ENCODE measurements around the gene ZDHHC19.
"Not testable (repeated sequence)": the region's sequence is repeated elsewhere in the genome, so short reads cannot be mapped to it uniquely, and the experiment has no call there.

Gene ZDHHC19

GRCh38 chr3:196180346-196180745 is 30.9 kb downstream of the ZDHHC19 start:
- in situ Hi-C loops (cut with MboI; ENCODE audit: low sequenced_read_pairs) = no loop called here

DNA sequence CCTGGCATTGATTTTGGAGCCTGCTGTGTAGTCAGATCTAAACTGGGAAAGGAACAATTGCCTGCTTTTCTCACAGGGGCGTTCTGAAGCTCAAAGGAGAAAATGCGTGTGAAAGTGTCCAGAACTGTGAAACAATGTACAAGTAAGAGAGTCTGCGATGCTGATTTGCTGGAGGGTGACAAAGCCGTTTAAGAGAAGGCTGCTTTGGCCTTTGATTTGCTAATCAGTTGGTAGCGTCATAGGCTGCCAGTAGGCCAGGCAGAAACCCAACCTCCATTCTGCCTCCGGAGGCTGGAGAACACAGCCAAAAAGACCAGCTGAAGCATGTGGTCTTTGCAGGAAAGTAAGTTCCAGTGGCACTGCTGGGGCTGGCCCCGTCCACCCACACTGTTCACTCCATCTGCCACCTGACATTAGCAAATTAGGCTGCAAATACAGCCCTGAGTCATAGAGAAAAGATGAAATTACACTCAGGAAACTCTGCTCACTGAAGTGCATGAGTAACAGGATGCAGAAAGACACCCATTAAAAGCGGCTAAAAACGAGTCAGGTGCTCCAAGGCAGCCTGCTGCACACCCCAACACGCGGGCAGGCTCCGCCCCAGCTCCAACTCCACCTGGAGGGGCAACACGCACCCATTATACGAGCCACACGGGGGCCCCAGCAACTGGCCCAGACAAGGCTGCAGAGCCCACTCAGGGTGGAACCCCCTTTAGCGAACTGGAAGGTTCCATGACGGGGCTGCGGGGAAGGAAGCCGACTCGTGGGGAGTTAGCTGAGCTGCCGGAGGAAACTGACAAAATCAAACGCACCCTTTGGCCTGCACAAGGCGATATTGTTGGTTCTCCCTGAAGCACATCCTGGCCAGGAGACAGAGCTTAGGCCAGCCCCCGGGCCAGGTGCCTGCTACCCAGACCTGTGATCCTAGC is 31.6 kb downstream of the ZDHHC19 start:
- in situ Hi-C loops (cut with MboI; ENCODE audit: low sequenced_read_pairs) = no loop called here

DNA sequence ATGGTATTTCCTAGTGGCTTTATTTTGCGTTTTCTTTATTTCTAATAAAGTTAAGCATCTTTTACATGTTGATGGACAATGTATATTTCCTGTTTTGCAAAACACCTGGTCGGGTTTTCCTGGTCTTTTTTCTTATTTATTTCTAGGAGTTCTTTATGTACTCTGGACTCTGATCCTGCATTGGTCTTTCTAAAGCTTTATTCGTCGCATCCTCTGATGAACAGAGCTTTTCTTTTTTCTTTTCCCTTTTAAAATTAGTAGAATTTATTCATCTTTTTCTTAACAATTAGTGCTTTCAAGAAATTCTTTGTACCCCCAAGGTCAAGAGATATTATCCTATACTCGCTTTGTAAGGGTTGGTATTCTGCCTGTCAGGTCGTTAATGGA is 32.2 kb downstream of the ZDHHC19 start:
- in situ Hi-C loops (cut with MboI; ENCODE audit: low sequenced_read_pairs) = no loop called here

DNA sequence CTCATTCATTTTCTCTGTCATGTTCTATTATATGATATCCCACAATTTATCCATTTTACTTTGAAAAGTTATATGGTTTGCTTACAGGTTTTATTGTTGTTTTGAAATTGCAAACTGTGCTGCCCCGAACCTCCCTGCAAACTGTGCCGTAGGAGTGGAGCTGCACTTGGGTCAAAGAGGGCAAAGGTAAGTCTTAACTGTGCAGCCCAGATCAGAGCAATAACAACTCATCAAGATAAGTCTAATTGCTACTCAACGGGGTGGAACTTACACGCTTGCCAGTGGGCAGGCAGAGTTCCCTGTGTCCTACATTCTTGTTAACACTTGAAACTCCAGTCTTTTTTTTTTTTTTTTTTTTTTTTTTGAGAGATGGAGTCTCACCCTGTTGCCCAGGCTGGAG is 33.2 kb downstream of the ZDHHC19 start:
- in situ Hi-C loops (cut with MboI; ENCODE audit: low sequenced_read_pairs) = no loop called here

- in situ Hi-C loops (cut with MboI; ENCODE audit: low sequenced_read_pairs) = no loop called here
These were observed 33.6 kb downstream of the ZDHHC19 start for GRCh38 chr3:196177567-196177966.

GRCh38 chr3:196175722-196176121 is 35.5 kb downstream of the ZDHHC19 start:
- in situ Hi-C loops (cut with MboI; ENCODE audit: low sequenced_read_pairs) = no loop called here

- in situ Hi-C loops (cut with MboI; ENCODE audit: low sequenced_read_pairs) = no loop called here
These were observed 36.0 kb downstream of the ZDHHC19 start for GRCh38 chr3:196175116-196175625.

DNA sequence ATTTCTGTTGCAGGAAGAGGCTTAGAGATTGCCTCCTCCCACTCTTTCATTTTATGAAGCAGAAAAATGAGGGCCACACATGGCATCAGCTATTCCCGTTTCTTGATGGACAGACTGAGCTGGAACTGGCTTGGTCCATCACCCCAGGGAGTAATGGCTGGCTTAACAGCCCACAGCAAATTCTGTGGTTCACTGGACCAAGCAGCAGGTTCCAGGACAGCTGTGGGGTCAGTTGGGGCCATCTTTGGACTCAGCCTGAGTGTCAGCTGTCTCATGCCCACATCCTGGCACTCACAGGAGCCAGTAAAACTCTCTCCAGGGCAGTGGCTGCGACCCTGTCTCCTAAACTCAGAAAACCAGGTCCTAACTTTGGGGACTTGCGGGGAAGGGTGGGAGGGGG is 36.5 kb downstream of the ZDHHC19 start:
- in situ Hi-C loops (cut with MboI; ENCODE audit: low sequenced_read_pairs) = no loop called here

- in situ Hi-C loops (cut with MboI; ENCODE audit: low sequenced_read_pairs) = not testable (repeated sequence)
These were observed 40.9 kb downstream of the ZDHHC19 start for GRCh38 chr3:196170296-196170695.

GRCh38 chr3:196169836-196170240 is 41.4 kb downstream of the ZDHHC19 start:
- in situ Hi-C loops (cut with MboI; ENCODE audit: low sequenced_read_pairs) = no loop called here

GRCh38 chr3:196168808-196169391 is 42.3 kb downstream of the ZDHHC19 start:
- in situ Hi-C loops (cut with MboI; ENCODE audit: low sequenced_read_pairs) = no loop called here

GRCh38 chr3:196166741-196167140 is 44.5 kb downstream of the ZDHHC19 start:
- in situ Hi-C loops (cut with MboI; ENCODE audit: low sequenced_read_pairs) = no loop called here

DNA sequence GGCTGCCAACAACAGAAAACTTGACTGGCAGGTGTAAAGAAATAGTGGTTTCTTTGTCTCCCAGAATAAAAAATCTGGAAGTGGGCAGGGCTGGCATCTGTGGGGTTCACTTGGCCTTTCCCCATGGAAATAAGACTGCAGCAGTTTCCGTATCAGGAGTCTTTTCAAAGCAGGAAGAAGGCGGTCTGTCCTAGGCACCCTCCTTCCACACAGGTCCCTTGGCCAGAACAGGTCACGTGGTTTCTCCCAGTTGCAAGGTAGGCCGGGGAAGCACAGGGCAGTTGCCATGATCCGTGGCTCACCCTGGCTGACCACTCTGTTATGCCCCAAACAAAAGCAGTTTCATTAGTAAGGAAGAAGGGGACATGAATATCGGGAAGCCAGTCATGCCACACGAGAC is 45.4 kb downstream of the ZDHHC19 start:
- in situ Hi-C loops (cut with MboI; ENCODE audit: low sequenced_read_pairs) = no loop called here

DNA sequence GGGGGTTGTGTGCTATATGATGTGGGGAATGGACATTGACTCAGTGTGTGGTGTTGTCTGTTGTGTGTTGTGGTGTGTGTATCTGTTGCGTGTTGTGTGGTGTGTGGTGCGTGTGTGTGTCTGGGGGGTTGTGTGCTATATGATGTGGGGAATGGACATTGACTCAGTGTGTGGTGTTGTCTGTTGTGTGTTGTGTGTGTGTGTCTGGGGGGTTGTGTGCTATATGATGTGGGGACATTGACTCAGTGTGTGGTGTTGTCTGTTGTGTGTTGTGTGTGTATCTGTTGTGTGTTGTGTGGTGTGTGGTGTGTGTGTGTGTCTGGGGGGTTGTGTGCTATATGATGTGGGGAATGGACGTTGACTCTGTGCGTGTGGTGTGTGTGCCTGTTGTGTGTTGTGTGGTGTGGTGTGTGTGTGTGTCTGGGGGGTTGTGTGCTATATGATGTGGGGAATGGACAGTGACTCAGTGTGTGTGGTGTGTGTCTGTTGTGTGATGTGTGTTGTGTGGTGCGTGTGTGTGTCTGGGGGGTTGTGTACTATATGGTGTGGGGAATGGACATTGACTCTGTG is 46.1 kb downstream of the ZDHHC19 start:
- in situ Hi-C loops (cut with MboI; ENCODE audit: low sequenced_read_pairs) = not testable (repeated sequence)

DNA sequence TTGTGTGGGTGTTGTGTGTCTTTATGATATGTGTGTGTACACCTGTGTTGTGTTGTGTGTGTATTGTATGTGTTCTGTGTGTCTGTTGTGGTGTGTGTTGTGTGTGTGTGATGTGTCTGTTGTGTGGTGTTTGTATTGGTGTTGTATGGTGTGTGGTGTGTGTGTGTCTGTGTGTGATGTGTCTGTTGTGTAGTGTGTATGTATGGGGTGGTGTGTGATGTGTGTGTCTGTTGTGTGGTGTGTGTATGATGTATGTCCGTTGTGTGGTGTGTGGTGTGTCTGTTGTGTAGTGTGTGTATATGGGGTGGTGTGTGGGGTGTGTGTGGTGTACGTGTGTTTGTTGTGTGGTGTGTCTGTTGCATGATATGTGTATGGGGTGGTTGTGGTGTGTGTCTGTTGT is 46.6 kb downstream of the ZDHHC19 start:
- in situ Hi-C loops (cut with MboI; ENCODE audit: low sequenced_read_pairs) = no loop called here

GRCh38 chr3:196163666-196164493 is 47.3 kb downstream of the ZDHHC19 start:
- in situ Hi-C loops (cut with MboI; ENCODE audit: low sequenced_read_pairs) = no loop called here

GRCh38 chr3:196163212-196163611 is 48.0 kb downstream of the ZDHHC19 start:
- in situ Hi-C loops (cut with MboI; ENCODE audit: low sequenced_read_pairs) = no loop called here

DNA sequence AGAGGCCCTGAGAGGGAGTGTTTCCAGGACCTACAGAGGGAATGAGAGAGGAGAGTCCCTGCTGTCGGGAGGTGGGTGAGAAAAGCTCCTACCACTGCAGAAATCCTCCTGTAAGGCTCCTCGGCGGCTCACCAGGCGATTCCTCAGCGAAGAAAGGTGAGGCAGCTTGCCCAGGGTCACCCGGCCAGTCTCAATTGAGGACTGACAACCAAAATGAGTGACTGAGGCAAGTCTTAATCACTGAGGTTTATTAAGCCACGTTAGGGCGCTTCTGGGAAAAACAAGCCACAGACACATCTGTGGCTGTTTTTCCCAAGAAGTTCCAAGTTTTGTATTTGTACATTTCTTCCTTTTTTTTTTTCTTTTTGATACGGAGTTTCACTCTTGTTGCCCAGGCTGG is 48.5 kb downstream of the ZDHHC19 start:
- in situ Hi-C loops (cut with MboI; ENCODE audit: low sequenced_read_pairs) = no loop called here

- in situ Hi-C loops (cut with MboI; ENCODE audit: low sequenced_read_pairs) = no loop called here
These were observed 51.0 kb downstream of the ZDHHC19 start for GRCh38 chr3:196159952-196160804.

- in situ Hi-C loops (cut with MboI; ENCODE audit: low sequenced_read_pairs) = no loop called here
These were observed 51.7 kb downstream of the ZDHHC19 start for GRCh38 chr3:196159526-196159925.

Data from HL-60/S4 treated with phorbol 12-myristate 13-acetate at 8.2 ng/mL for 4 days and 3 days (cell line).